Measurements from ENCODE around the gene SLC19A1.

Gene SLC19A1

GRCh38 chr21:45460011-45460565 lies 82.2 kb downstream of the SLC19A1 start:
- no peak overlapping the region for H2AFZ ChIP-seq
- H3K4me3 ChIP-seq (ENCODE audit: low read depth, low read length) = no peak overlapping the region
- H3K9me3 ChIP-seq (ENCODE audit: control insufficient read depth, low read length) = no peaks in the 10 kb centered on the region
- no peaks in the 10 kb centered on the region for H3K4me1 ChIP-seq
- no peaks in the 10 kb centered on the region for H3K36me3 ChIP-seq (ENCODE audit: control insufficient read depth, insufficient read depth, low read length)
- H3K4me2 ChIP-seq (ENCODE audit: low read length) = no peak overlapping the region
- H3K27ac ChIP-seq = no peak overlapping the region
- H3K27me3 ChIP-seq (ENCODE audit: control insufficient read depth, insufficient read depth, low read length) = no peaks in the 10 kb centered on the region
- no peaks in the 10 kb centered on the region for H3K79me2 ChIP-seq
- no peak for TF ChIP-seq CTCF (IDR thresholded peaks at IDR 0.05)
- H3K9ac ChIP-seq = no peak overlapping the region

- H3K27ac ChIP-seq = no peak overlapping the region
- H3K4me2 ChIP-seq (ENCODE audit: low read length) = no peak overlapping the region
- no peaks in the 10 kb centered on the region for H3K79me2 ChIP-seq
- H3K27me3 ChIP-seq (ENCODE audit: control insufficient read depth, insufficient read depth, low read length) = no peaks in the 10 kb centered on the region
- H3K36me3 ChIP-seq (ENCODE audit: control insufficient read depth, insufficient read depth, low read length) = no peaks in the 10 kb centered on the region
- H3K4me1 ChIP-seq = no peaks in the 10 kb centered on the region
- no peak overlapping the region for H3K9ac ChIP-seq
- no peak overlapping the region for H2AFZ ChIP-seq
- no peak for TF ChIP-seq CTCF (IDR thresholded peaks at IDR 0.05)
- H3K4me3 ChIP-seq (ENCODE audit: low read depth, low read length) = no peak overlapping the region
- no peaks in the 10 kb centered on the region for H3K9me3 ChIP-seq (ENCODE audit: control insufficient read depth, low read length)
Observed at GRCh38 chr21:45459171-45460010, 82.8 kb downstream of the SLC19A1 start.

- no peaks in the 10 kb centered on the region for H3K79me2 ChIP-seq
- H3K27ac ChIP-seq = no peak overlapping the region
- no peak overlapping the region for H2AFZ ChIP-seq
- no peaks in the 10 kb centered on the region for H3K36me3 ChIP-seq (ENCODE audit: control insufficient read depth, insufficient read depth, low read length)
- no peak overlapping the region for H3K9ac ChIP-seq
- no peak for TF ChIP-seq CTCF (IDR thresholded peaks at IDR 0.05)
- H3K9me3 ChIP-seq (ENCODE audit: control insufficient read depth, low read length) = no peaks in the 10 kb centered on the region
- H3K4me1 ChIP-seq = no peaks in the 10 kb centered on the region
- H3K27me3 ChIP-seq (ENCODE audit: control insufficient read depth, insufficient read depth, low read length) = no peaks in the 10 kb centered on the region
- no peak overlapping the region for H3K4me3 ChIP-seq (ENCODE audit: low read depth, low read length)
- no peak overlapping the region for H3K4me2 ChIP-seq (ENCODE audit: low read length)
Observed at GRCh38 chr21:45458281-45459170, 83.7 kb downstream of the SLC19A1 start.

GRCh38 chr21:45457832-45458172 lies 84.4 kb downstream of the SLC19A1 start:
- no peaks in the 10 kb centered on the region for H3K4me1 ChIP-seq
- no peak overlapping the region for H3K9ac ChIP-seq
- H3K27ac ChIP-seq = no peak overlapping the region
- no peaks in the 10 kb centered on the region for H3K27me3 ChIP-seq (ENCODE audit: control insufficient read depth, insufficient read depth, low read length)
- no peak for TF ChIP-seq CTCF (IDR thresholded peaks at IDR 0.05)
- no peaks in the 10 kb centered on the region for H3K36me3 ChIP-seq (ENCODE audit: control insufficient read depth, insufficient read depth, low read length)
- H3K4me3 ChIP-seq (ENCODE audit: low read depth, low read length) = no peak overlapping the region
- H2AFZ ChIP-seq = no peak overlapping the region
- H3K79me2 ChIP-seq = no peaks in the 10 kb centered on the region
- H3K9me3 ChIP-seq (ENCODE audit: control insufficient read depth, low read length) = no peaks in the 10 kb centered on the region
- no peak overlapping the region for H3K4me2 ChIP-seq (ENCODE audit: low read length)
